ENCODE data around the gene NHP2.
"Not testable (repeated sequence)": the region's sequence is repeated elsewhere in the genome, so short reads cannot be mapped to it uniquely, and the experiment has no call there.

NHP2 gene

GRCh38 chr5:178153530-178154340, at the start of gene NHP2:
NHP2 (minus strand) TSS chr5:178153885; CDS start chr5:178153817, 68 bp downstream.
- DNase-seq, result peak; percentile 89

- DNase-seq, result no peak
These were observed 48.9 kb upstream of the NHP2 start for GRCh38 chr5:178202541-178202940.

DNA sequence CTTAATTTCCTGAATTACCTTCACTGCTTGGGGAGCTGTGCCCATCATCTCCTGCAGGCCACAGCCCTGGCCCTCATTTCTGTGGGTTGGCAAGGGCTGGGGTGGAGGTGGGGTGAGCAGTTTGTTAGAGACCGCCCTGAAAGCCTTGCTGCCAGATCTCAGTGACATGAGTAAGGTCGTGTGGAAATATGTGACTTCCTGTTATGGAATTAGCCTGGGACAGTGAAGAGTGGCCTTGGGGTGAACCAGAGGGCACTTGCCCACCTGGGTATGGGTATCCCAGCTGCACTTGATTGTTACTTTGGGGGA, 48.2 kb upstream of the NHP2 start:
- DNase-seq, result peak; percentile 66

DNA sequence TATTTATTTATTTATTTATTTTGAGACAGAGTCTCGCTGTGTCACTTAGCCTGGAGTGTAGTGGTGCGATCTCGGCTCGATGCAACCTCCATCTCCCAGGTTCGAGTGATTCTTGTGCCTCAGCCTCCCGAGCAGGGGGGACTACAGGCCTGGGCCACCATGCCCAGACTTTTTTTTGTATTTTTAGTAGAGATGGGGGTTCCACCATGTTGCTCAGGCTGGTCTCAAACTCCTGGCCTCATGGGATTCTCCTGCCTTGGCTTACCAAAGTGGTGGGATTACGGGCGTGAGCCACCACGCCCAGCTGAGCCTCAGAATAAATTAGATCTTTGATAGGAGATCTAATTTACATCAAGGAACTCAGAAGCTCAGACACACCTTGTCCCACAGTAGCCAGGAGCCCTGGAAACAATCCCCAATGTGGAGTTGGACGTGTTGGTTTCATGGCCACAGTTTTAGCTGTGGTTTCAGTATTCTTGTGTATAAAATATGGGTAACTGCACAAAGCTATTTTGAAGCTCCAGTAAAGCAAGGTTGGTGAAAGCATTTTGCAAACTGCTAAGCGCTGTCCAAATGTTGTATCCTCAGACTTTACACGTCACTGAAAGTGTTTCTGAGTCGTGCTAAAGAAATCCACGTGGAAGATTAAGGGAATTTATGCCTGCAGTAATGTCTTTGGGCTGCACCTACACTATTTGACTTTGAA, 47.7 kb upstream of the NHP2 start:
- DNase-seq, result no peak

- no peak for DNase-seq
These were observed 46.1 kb upstream of the NHP2 start for GRCh38 chr5:178199581-178200434.

- no peak for DNase-seq
These were observed 45.0 kb upstream of the NHP2 start for GRCh38 chr5:178198706-178199105.

GRCh38 chr5:178198151-178198550, 44.5 kb upstream of the NHP2 start:
- not testable (repeated sequence) for DNase-seq

DNA sequence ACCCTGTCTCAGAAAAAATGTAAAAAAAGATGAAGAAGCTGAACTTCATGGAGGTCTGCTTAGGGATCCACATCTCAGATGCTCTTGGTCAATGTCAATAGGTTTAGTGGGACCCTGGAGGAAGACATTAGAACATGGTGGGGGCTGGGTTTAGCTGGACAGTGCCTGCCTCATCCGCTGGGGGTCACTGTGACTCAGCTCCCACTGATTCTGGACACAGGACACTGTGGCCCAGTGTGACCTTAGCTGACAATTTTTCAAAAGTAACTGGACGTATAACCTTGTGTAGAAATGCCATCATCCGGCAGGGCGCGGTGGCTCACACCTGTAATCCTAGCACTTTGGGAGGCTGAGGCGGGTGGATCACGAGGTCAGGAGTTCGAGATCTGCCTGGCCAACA, 43.3 kb upstream of the NHP2 start:
- no peak for DNase-seq

GRCh38 chr5:178196281-178196812, 42.7 kb upstream of the NHP2 start:
- no peak for DNase-seq

GRCh38 chr5:178194026-178194425, 40.3 kb upstream of the NHP2 start:
- no peak for DNase-seq

DNA sequence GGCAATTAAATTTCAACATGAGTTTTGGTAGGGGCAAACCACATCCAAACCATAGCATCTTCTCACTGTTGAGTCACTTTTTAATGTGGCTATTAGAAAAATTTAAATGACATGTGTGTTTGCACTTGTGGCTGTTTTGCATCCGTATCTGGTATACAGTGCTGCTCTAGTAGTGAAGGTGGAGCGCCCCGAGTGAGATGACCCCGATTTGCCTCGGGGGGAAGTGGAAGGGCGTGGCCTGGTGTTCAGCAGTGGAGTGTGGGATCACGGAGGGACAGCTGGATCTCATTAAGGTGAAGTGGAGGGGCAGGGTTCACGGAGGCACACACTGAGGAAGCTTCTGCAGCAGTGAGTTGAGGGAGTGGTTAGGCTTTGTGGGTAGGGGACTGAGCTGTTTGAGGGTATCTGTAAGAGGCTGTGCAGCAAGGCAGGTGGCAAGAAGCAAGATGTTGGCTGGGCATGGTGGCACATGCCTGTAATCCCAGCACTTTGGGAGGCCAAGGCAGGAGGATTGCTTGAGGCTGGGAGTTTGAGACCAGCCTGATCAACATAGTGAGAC, 39.6 kb upstream of the NHP2 start:
- DNase-seq, result no peak

DNA sequence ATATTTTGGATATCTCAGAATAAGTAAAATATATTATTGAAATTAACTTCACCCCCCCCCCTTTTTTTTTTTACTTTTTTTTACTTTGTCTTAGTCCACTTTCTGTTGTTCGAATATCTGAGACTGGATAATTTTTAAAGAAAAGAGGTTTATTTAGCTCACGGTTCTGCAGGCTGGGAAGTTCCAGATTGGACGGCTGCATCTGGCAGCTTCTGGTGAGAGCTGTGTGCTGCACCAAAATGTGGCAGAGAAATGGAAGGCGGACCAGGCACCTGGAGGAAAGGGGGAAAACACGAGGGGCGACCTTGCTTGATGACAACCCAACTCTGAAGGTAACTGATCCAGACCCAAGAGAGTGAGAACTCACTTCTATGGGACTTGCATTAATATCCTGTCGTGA, 39.1 kb upstream of the NHP2 start:
- no peak for DNase-seq

DNA sequence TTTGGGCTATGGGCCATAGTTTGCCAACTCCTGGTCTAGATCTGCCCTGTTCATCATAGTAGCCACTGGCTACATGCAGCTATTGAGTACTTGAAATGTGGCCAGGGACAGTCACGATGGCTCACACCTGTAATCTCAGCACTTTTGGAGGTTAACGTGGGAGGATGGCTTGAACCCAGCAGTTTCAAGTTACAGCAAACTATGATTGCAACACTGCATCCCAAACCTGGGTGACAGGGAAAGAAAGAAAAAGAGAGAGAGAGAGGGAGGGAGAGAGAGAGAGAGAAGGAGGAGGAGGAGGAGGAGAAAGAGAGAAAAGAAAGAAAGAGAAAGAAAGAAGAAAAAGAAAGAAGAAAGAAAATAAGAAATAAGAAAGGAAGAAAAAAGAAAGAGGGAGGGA, 38.6 kb upstream of the NHP2 start:
- DNase-seq, result no peak

DNA sequence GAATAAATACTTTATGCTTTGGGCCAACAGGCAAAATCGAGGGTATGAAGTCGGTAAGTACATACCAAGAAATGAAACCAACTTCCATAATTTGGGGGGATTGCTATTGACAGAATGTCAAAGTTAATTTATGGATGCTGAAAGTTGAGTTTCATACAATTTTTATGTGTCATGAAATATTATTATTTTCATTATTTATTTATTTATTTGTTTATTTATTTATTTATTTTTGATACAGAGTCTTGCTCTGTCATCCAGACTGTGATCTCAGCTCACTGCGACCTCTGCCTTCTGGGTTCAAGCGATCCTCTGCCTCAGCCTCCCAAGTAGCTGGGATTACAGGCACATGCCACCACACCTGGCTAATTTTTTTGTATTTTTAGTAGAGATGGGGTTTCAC, 38.0 kb upstream of the NHP2 start:
- DNase-seq, result no peak

DNA sequence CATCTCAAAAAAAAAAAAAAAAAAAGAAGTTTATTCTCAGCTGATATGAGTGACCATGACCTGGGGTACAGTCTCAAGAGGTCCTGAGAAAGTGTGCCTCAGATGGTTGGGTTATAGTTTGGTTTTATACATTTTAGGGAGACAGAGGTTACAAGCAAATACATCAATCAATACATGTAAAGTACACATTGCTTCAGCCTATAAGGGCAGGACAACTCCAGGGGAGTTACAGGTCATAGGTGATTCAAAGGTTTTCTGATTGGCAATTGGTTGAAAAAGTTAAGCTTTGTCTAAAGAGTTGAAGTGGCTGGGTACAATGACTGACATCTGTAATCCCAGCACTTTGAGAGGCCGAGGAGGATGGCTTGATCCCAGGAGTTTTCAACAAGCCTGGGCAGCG, 35.7 kb upstream of the NHP2 start:
- DNase-seq, result no peak

GRCh38 chr5:178187014-178187413, 33.3 kb upstream of the NHP2 start, which contains the start of gene GMCL2:
GMCL2 (minus strand) TSS chr5:178187371; CDS start chr5:178187299, 72 bp downstream.
- no peak for DNase-seq

DNA sequence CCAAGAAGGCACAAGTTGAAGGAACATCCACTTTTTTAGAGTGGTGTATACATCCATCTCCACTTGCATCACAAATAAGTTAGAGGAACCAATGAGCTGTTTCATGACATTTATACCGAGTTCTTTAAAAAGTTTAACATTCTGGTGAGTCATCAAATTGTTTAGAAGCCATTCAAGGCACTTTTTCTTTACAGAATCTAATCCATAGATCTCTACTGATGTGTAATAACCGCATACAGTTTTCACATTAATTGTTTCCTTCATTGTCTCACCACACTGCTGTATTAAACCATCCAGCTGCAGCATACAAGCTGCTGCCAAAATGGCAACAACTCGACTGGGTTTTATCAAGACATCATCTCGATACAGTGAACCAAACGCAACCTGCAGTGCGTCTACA, 32.7 kb upstream of the NHP2 start:
- no peak for DNase-seq

GRCh38 chr5:178182158-178182876, 28.6 kb upstream of the NHP2 start:
- DNase-seq, result no peak

- no peak for DNase-seq
These were observed 26.6 kb upstream of the NHP2 start for GRCh38 chr5:178180141-178180863.

DNA sequence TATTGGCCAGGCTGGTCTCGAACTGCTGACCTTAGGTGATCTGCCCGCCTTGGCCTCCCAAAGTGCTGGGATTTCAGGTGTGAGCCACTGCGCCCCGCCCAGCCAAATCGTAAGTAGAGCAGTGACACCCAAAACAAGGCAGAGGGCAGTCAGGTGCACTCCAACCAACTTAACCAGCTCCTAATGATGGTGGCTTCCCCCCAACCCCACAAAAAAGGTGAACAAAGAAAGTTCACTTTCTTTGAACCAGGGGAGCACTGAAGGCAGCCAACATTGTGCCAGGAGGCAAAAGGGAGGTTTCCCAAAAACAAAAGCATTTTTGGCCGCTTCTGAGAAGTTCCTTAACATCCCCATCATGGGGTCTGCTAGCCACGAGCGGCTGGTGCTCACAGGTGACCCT, 23.9 kb upstream of the NHP2 start:
- DNase-seq, result no peak

- DNase-seq, result no peak
These were observed 23.1 kb upstream of the NHP2 start for GRCh38 chr5:178176791-178177190.

DNA sequence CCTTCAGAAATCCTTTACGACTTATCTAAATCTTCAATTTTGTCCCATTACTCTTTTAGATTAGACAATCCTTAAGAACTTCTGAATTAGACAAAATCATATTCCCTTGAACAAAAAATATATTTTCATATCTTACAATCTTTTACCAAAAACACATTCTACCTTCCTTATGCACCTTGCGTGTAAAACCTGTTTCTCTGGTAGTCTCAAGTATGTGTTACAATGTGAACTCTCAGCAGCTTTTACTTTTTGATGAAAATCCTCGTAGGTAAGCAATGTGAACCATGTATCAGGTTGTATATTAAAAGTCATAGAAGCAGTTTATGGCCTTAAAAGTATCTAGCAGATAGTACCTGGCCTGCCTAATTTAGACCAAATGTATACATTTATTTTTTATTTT, 20.8 kb upstream of the NHP2 start:
- no peak for DNase-seq
